NCI-H187 treated with DMSO at 0.1 percent for 48 hours (cell line): ENCODE data around the gene NRN1.

Source experiments
- DNase-seq: peaks from one replicate; lab custom pipeline; 2025; lab: John Stamatoyannopoulos, UW

The NRN1 gene

GRCh38 chr6:6002005-6002847, 4.5 kb downstream of the NRN1 start:
- no peak for DNase-seq

GRCh38 chr6:6001443-6001842, 5.3 kb downstream of the NRN1 start:
- DNase-seq = no peak

DNA sequence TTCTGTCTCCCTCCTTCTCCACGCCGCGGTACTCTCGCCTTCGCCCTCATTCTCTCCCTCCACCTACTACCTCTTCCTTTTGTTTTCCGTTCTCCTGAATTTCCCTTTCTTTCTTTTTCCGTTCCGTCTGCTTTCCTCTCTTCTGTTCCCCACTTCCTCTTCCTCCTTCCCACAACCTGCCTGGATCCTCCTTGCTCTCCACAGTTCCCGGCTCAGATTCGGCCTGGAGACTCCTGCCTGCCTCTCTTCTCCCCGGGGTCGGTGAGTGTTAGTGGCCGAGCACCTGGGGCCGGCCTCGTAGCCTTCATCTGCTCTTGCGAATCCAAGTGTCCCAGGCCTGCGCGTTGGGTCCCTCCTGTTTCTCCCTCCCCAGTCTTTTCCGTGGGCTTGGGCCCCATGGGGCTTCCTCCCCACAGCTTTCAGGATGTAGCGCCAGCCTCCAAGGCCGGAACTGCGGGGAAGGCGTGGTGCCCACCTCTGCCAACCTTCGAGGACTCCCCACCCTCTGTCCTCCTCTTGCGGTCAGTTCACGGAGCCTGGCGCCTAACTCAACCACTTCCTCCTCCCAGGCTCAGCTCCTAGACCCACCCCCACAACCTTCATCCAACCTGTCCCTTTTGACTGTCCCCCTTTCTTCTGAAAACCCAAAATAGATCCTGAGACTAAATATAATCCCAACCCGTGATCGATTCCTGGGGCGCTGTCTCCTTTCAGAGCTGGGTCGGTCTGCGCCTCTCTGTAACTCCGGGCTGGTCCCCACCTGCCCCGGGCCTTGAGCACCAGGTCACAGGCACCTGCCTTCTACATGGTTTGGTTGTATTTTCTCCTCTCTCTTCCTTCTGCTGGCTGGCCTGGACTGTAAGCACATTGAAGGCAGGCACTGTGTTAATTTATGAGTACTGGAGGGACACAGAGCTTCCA, 6.8 kb downstream of the NRN1 start:
- DNase-seq = no peak

- DNase-seq = no peak
These were observed 7.7 kb downstream of the NRN1 start for GRCh38 chr6:5998711-5999687.

DNA sequence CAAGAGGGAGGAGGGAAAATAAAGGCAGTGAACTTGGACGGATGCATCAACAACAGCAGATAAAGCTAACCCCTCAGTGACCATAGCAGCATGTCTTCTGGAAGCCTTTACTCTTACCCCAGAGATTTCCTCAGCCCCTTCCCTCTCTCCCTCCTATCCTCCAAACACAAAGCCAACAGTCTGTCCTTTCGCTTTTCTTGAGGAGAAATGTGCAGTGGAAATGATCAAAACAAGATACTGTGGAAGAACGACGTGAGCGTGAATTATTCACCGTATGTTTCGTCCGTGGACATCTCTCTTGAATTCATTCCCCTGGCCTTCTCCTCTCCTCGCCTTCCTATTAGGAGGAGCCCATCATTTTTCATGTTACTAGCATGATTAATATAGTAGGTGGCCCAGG, 8.5 kb downstream of the NRN1 start:
- DNase-seq = no peak

GRCh38 chr6:5997420-5997987, 9.2 kb downstream of the NRN1 start:
- no peak for DNase-seq

DNA sequence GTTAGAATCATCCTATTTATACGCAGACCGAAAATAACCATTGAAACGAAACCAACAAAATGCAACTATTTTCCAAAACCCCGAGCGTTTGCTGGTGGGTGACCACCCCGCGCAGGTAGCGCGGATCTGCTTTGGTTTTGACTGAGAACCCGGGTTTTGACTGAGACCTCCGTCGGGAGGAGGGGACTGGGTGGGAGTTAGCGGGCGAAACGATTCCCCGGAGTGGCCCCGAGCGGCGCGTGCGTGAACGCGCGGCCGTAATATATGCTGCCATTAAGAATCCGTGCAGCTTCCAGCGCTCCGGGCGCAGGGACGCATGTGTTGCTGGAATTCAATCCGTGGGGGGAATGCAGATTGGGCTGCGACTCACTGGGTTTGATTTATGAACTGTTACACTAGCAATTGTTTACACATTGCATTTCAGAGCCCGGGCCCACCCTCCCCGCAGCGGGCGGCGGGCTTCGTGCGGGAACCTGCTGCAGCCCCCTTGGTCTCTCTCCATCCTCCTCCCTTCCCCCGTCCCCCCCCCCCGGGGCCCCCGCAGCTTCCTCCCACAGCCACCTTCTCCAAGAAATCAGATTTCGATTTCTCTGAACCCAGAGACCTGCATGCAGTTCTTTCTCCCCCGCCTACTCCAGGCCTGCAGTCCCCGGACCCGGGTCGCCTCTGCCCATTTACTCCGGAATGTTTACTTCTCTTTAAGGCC, 9.9 kb downstream of the NRN1 start:
- no peak for DNase-seq

GRCh38 chr6:5995949-5996713, 10.6 kb downstream of the NRN1 start:
- peak; percentile 79 for DNase-seq

DNA sequence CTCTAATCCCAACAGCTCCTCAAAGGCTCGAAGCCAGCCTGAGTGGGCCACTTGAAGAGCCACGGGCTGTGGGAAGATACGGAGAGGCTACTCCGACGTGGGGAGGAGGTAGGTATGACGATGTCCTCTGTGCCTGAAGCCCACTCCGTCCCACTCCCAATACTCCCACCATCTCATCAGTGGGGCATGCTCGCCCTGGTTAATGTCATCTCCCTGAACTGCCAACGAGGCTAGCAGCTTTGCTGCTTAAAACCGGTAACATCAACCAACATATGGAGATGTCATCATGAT, 11.1 kb downstream of the NRN1 start:
- DNase-seq = no peak

GRCh38 chr6:5994999-5995657, 11.6 kb downstream of the NRN1 start:
- no peak for DNase-seq

DNA sequence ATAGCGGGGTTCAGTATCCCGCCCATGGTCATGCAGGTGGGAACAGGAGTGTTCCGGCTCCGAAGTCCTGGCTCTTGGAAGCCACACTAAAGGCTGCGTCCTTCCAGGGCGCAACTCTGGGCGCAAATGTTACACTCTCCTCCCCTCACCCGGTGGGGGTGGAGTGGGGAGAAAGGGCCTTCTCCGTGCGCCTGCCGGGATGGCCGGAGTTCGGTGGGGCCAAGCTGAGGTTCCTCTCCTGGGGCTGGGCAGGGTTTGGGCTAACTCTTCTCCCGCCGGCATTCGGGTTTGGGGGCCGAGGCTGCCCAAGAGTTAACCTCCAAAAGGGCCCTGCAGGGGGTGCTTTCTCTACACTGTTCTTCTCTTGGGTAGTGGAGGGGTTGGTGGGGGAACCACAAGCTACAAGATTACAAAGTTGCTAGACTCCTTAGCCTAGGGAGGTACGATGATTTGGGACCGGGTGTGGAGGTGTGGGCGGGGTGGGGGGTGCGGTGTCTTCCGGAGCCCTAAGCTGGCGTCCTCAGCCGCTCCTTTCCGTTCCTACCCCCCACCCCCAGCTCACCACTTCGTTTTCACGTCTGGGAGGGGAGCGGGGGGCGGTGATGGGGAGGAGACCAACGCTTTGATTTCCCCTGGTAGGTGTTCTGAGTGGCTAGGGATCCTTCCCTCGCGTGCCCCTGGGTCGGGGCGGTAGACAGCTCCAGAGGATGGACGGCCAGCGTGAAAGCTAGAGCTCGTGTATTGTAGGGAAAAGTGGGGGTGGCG, 12.3 kb downstream of the NRN1 start:
- DNase-seq = no peak

GRCh38 chr6:5992551-5993225, 14.0 kb downstream of the NRN1 start:
- no peak for DNase-seq

DNA sequence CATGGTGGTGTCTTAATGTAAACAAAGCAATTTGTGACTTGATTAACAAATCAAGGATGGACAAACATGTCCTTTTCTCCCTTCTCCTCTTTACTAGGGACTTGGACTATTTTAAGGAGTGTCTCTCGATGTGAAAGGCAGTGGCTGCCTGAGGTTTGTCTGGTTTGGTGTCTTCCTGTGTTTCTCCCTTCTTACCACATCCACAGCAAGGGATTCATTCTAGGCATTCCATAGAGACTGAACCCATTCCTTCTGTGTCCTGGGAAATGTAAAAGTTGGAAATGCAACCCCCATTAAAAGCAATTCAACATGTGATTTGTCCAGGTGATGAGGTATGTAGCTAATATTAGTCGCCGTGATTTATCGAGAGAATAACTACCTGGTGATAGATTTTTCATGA, 15.9 kb downstream of the NRN1 start:
- DNase-seq = no peak

DNA sequence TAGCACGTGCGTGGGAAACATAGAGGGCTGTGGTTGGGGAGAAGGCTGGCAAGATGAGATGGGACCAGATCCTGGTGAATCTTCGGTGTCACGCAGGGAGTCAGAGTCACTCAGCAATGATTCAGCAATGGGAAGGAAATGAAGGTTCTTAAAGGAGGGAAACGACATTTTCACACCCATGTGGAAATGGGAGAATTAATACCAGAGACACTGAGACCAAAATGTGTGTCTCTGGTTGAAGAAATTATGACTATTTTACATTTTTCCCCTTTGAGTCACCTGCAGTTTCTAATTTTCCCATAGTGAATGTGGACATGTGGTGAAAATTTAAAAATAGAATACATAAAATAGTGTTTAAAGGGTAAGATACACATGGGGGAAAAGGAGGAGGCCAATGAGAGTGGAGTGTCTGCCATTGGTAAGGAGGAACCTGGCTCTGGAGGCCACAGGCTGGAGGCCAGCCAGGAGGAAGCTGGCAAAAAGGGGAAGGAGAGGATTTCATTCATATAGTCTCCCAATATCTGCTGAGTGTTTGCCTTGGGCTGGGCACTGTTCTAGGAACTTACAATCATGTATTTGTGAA, 17.5 kb downstream of the NRN1 start:
- no peak for DNase-seq

DNA sequence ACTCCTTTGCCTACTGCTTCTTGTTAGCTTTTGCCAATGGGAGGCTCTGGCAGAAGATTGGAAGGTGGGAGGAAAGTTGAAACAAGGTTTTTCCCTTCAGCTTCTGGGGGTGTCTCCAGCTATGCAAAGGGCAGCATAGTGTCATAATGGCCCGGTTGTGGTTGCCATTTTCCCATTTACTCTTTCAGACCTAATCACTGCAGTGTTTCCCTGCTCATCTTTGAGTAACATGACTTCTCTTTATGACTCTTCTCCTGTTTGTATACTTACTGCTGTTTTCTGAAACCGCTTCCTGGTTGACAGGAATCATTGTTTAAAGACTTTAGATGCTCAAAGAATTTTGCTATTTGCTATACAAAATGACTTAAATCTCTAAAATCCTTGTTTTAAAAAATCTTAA, 19.9 kb downstream of the NRN1 start:
- no peak for DNase-seq

DNA sequence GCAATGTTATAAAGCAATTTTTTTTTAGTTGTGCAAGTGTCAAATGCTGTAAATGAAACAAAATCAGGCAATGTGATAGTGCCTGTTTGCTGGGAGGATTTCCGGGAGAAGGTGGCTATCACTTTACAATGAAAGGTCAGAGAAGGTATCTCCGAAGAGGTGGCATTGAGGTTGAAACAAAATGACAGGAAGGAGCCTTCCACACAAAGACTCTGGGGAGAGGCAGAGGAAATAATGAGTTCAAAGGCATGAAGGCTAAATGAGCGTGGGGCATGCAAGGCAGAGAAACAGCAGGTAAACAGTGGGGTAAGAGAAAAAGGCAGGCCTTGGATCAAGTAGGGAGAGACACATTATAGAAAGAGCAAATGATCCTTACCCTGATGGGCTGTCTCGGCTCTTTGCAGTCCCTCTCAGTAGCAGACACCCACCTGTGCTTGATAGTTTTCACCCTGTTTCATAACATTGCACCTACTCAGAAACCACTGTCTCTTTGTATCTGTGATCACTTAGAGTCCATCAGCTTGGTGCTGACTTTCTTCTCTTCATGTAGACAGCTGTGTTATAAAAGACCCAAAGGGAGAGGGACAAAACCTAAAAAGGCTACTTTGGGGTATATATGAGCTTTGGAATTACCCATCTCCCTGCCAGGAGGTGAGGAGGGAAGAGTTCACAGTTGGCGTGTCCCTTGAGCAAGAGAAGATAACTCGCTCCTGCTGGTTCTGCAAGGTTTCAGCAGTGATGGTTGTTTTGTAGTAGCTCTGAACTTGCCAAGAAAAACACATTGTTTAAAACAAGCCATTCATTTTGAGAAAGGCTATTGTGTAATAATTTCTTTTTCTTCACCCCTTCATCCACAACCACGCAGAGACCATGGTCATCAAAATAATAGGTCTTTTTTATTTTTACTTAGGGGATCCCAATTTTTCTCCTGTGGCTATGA, 22.3 kb downstream of the NRN1 start:
- DNase-seq = no peak
